Anterior cingulate cortex (tissue), 58 donors: ENCODE measurements around the gene ATP2C2.

ENCODE experiments used
- DNase-seq, 58 donors: peaks; one replicate each; lab custom pipeline; 2025; lab: John Stamatoyannopoulos, UW

Gene ATP2C2

DNA sequence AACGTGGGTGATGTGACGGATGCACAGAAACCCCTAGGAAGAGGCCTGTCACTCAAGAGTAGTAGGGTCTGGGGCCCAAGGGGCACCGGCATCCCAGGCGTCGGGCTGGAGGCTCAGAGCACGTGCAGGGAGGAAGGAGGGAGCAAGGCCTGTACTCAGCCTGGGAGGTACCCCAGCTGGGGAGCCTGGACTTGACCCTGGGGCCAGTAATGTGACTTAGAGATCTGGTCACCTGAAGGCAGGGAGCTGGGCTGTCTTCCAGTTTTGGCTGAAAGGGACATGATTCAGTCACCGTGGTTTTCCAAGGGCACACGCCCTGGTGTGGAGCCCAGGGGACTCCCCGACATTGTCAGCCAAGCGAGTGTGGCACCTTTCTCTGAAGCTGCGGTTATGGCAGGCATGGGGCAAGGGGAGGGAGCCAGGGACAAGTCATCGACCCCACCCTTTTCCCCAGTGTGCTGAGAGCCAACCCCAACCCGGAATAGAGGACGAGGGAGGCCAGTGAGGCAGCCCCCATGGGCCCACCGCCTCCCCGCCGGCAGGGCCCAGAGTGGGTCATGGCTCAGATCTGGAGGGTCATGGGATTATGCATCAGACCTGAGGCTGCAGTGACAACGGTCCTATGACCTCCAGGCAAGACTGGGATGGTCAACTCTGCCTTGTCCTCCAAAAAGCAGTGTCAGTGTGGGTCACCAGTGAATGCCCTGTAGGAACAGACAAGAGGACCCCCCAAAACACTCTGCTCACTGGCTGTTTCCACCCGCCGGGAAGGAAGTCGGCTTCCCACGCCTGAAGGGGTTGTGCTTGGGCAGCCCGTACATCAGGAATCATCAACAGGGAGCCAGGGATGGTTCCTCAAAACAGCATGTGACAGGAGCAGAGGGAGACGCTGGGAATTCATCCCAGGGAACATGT is 94.2 kb downstream of the ATP2C2 start:
- DNase-seq = no peak

DNA sequence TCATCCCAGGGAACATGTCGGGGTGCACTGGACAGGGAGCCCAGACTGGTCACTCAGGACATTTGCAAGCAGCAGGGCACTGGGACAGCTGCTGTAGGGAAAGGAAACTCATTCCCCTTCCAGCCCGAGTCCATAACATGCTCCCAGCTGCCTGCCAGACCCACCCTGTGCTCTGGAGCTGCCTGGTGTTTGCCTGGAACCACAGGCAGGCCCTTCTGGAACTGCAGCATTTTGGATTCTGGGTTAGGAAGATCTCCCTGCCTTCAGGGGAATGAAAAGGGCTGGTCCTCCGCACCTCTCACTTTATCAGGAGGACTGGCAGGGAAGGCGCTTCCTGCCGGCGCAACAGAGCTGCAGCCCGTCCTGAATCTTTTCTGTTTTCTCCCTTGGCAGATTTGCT is 94.9 kb downstream of the ATP2C2 start:
- DNase-seq = no peak

DNA sequence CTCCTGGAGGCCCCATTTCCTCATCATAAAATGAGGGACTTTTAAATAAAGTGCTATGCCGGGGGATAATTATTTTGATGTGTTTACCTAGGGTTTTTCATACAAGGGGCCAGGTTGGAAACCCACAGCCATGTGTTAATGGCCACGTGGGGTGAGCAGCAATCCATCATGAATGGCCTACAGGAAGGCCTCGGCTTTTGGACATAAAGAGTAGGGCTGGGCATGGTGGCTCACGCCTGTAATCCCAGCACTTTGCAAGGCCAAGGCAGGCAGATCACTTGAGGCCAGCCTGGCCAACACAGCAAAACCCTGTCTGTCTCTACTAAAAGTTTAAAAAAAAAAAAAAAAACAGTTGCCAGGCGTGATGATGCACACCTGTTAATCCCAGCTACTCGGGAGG is 95.8 kb downstream of the ATP2C2 start:
- no peak for DNase-seq

DNA sequence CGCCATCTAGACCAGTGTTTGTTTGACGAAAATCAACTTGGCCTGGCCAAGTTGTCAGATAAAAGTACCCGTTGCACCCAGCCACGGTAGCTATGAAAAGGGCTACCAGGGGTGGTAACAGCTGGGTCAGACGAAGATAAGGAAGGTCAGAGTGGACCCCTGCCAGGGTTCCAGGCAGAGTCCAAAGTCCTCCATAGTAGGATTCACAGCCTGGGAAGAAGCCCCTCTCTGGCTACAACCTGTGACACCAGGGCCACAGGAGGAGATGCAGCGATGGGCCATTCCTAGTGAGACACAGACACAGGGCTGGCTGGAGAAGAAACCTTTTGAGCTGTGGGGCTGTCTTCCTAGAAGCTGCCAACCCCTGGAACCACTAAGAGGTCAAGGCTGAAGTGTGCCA is 96.8 kb downstream of the ATP2C2 start:
- DNase-seq = no peak

DNA sequence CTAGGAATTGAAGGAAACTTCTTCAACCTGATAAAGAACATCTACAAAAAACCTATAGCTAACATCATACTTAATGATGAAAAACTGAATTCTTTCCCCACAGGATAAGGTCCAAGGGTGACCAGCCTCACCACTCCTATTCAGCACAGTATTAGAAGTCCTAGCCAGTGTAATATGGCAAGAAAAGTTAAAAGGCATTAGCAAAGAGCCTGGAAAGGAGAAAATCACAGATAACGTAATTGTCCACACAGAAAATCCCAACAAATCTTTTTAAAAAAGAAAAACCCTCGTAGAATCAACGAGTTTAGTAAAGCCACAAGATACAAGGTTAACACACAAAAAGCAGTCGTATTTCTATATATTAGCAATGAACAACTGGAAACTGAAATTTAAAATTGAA is 98.4 kb downstream of the ATP2C2 start:
- DNase-seq = no peak

DNA sequence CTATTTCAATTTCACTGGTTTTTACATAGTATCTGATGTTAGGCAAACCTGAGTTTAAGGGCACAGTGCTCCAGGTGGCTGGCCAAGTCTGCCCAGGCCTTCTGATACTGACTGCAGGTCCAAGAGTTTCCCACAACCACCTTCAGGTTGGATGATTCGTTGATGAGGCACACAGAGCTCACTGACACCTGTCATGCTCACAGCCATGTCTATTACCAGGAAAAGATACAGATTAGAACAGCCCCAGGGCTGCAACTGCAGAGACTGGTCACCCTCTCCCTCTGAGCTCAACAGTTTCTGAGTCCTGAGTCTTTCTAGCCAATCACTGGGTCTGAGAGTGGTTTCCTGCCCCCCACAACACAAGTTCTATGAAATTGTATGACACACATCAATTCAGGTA is 98.9 kb downstream of the ATP2C2 start:
- DNase-seq = no peak

DNA sequence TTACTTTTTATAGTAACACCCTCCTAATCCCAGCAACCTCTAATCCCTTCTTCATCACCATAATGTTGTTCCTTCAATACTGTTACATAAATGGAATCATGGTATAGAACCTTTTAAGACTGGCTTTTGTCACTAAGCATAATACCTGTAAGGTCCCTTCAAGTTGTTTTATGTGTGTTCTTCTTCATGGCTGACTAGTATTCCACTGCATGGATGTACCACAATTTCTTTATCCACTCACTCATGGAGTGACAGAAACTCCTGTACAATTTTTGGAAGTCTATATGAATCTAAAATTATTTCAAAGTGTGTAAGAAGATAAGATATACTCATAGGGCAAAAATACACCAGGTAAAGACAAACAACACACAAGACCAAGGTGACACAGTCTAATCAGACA is 99.4 kb downstream of the ATP2C2 start:
- no peak for DNase-seq

DNA sequence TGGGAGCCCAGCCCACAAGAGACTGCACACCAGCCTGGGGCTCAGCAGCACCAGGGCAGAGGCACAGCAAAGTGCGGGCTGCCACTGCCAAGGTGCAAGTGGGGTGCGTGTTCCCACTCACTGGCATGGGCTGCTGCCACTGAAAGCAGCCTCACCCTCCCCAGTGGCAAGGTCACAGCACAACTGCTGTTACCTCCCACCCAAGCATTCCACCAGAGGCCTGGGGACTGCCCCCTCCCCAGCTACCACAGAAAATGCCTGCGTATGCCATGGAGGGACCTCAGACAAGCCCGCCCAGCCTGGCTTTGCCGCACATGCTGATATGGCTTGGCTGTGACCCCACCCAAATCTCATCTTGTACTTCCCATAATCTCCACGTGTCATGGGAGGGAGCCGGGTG is 103.0 kb downstream of the ATP2C2 start:
- DNase-seq = no peak

DNA sequence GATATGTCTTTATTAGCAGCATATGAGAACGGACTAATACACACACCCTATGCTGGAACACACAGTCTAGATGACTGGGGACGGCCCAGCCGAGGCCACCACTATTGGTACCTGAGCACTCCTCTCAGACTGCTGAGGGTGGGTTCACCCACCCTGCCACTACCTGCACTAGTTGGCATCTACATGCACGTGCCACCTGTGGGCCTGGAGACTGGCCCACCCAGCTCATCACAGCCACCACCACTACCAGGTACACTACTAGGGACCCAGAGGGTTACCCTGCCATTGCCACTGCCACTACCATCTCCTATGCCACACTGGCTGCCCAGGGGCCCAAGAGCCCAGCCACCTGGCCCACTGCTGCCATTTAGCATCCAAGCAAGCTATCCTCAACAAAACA is 103.6 kb downstream of the ATP2C2 start:
- no peak for DNase-seq

DNA sequence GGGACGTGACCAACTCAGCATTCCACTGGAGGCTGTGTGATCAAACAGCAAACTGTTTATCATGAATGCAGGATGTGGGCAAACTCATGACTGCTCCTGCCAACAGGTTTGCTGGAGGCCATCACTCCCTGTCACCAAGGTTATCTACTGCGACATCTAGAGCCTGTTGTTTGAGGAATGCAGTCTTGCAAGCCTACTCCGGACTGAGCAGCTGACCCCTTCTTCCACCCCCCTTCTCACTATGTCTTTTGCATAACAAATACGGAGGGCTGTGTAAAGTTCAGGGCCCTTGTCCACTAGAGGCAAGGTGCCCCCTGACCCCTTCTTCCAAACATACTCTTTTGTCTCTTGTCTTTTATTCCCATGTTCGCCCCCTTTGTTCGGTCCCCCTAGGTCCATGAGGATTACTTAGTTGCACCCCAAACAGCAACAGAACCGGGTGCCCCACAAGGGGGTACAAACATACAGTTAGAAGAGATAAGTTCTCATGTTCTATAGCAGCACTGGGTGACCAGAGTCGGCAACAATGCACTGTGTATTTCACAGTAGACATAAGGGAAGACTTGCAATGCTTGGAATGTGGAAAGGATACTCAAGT is 107.4 kb downstream of the ATP2C2 start:
- DNase-seq = no peak

DNA sequence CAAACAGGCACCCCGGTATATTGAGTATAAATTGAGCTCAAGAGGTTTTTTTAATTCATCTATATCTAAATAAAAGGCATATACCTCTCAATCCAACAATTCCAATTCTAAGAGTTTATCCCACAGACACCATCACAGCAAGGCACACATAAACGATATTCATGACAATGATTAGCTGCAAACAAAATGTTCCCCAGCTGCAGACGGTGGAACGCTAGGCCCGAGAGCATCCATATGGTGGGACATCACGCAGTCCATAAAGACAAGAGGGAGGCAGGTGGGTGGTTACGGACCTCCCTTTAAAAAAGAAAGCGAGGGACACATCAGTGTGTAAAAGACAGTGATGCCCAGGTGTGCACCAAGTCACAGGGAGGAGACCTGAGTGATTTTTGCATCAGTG is 108.1 kb downstream of the ATP2C2 start:
- no peak for DNase-seq

DNA sequence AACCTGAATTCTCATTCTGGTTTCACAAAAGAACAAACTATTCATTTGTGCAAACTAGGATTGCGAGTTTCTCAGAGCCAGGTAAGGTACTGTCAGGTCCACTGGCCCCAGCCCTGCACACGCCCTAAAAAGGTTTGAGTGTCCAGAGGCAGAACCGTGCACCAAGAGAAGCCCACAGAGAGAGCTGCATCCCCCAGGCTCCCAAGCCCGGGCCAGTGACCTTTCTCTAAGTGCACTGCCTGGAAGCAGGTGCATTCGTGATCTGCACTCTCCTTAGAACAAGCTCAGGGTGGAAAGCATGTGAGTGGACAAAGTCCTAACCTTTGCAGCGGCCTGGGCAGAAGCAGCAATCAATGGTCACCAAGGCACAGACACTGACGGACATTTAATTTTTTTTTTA is 109.3 kb downstream of the ATP2C2 start:
- no peak for DNase-seq

DNA sequence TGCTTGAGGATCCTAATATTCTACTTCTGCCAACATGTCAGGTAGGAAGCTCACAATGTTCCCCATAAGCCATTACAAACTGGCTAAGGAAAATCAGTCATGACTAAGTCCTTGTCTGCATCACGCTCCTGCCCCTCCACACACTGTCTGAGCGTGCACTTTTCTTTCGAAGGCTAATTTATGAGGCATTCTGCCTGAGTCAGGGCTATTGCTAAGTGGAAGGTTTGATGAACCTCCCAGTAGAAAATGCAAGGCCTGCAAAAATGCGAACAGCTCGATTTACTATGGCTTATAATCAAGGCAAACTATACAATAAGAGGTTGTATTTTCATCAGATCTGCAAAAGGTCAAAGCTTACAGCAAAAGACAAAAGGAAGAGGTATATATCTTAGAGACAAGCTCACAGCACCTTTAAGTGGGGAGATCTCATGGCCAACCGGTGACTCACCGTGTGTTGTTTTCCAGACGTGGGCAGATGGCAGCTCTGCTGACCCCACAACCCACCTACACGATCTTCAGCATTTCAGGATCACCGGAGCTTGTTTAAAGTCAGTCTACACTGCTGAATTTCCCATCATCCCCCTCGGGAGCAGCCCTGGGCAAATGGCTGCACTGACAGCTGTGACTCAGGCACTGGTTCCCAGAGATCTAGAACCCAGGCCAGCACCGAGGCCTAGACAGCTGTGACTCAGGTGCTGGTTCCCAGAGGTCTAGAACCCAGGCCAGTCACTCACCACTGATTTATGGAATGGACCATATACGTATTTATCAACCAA is 110.0 kb downstream of the ATP2C2 start:
- no peak for DNase-seq

DNA sequence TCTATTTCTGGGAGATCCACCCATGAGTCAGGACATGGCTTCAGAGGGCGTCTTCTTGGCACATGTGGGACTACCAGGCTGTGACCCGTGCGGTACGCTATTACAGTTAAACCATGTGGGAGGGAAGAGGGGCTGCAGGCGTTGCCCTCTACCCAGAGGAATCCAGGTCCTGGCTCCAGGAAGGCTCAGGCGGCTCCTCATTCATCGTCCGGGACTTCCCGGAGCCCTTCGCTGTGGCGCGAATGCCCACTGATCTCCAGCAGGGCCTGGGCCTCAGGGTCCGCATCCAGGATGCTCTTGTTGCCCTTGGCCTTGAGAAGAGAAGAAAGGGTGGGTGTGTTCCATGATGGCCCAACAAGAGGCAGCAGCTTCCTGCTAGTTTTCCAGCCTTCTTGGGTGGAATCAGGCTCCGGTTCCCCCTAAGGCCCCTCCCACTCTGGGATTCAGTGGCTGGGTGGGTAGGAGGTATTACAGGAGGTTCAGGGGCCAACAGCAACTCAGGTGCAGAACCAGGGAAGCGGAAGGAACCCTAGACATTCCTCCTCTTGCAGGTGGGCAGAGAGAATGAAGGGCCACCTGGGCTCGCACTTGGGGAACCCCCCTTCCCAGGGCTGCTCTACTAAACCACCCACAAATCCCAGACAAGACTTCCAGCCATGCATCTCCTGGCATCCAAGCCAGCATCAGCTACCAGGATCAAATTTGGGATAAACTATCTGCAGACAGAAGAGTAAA is 111.5 kb downstream of the ATP2C2 start:
- no peak for DNase-seq

DNA sequence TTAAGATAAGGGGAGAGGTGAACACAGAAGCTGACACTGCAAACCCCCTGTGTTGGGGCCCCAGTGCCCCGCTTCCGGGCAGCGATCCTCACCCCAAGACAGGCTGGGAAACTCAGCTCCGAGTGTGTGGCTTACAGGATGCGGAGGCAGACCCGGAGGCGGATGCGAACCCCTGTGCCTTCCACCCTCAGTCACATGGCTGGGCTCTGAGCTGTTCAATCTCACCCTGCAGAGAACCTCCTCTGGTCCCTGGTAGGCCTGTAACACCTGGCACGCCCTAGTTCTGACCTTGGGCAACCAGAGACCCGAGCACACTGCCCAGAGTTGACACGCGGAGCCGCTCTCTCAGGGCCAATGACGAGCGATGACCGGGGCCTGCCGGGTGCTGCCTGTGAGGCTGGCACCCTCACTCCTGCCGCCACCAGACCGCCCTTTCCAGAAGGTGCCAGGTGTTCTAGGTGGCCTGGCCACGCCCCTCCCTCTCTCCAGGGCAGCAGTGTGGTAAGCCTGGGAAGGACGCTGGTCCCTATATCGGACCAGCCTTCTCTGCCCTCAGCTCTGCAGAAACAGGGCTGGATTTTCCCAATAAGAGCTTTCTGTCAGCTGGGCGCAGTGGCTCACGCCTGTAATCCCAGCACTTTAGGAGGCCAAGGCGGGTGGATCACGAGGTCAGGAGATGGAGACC is 112.9 kb downstream of the ATP2C2 start:
- DNase-seq = peak in 3 of 58 donors; percentile 19 to 54 (median 23)

DNA sequence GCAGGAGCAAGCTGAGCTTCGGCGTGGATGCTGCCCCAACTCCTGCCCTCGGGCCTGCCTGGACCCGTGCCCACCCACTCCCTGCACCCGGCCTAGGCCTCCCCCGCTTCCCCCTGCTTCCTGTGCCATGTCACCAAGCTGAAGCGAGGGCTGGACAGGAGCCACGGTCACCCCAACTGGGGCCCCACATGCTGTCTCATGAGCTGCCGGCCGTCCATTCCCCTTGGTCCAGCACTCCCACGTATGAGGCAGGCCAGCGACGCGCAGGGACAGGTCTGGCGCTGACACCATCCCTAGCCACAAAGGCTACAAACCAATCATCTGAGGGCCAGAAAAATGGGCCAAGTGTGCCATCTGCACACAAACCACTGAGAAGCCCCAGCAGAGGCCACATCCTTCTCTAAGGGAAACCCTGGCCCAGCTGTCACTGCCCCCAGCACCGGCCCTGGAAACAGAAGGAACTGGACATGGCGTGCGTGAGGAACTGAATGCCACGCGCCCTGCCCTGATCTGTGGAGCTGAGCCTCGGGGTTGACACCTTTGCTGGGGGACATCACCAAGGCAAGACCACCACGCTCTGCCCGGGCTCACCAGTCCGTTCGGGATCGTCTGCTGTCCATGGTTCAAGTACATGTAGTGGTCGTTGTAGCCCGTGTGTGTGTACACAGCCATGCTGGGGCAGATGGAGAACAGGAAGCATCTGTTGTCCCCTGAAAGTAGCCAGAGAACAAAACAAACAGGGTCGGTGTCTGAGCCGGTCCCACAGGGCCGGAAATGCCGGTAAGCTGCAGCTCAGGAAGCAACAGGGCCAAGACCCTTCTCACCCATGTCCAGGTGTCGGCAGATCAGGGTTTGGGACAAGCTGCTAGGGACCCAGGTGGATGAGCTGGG is 113.9 kb downstream of the ATP2C2 start:
- DNase-seq = peak in 17 of 58 donors; percentile 15 to 66 (median 34)

DNA sequence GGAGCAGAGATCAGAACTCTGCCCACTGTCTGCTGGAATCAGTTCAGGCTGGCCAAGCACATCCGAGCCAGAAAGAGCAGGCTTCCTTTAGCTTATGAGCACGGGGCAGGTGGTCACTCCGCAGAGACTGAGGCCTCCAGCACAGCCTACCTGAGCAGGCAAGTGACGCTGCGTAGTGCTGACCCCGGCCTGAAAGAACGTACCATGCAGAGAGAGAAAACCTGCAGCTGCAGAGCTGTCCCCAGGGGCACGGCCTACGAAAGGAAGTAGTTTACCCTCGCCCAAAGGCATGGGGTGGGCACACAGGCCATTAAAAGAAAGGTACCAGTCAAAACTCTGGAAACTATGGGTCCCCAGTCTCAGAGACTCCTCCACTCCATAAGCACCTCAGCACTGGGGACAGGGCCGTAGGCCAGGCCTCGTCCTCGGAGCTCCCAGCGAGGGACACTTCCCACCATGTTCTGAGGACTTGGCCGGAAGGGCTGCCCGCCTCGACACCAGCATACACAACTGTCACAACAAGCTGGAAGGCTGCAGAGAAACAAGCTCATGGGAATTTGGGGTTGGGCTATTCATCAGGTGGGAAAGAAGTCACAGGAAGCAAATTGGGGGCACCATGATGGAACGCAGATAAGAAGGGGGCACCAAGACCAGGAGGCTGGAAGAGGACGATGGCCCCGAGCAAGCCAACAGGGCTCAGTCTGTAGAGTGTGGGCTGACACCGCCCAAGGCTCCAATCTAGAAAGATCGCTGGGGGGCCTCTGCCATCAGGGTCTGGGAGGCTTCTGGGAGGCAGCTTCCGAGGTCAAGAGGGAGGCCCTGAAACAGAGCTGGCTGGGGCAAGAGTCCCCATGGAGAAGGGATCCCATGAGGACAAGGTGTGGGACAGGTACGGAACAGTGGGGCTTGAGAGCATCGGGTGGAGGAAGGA is 114.9 kb downstream of the ATP2C2 start:
- no peak for DNase-seq
